Natural killer cell treated with Interleukin-12 subunit alpha and Interleukin-12 subunit beta and Interleukin-15 and Interleukin-18, amount 100 ng/mL, for 72 hours (primary cell): Measurements from ENCODE around the gene GPX5. TPM values are rescaled to one million over a fixed set of nuclear protein-coding genes. Genes with fewer than 3 reads are reported as not detected.
"Not testable (repeated sequence)": the region's sequence is repeated elsewhere in the genome, so short reads cannot be mapped to it uniquely, and the experiment has no call there.

ENCODE experiments used
- ATAC-seq, 2 donors: fragments of 150-1000 bp; cut with Tn5 transposase in 1 of 2; sonication (Bioruptor Pico), chemical (Tn5 transposase) in 1 of 2; 2 replicates each; pipeline ENCODE4 v1.10.0; 2021
- DNase-seq: peaks from one replicate; pipeline ENCODE4 v3.0.0; 2022; ENCODE audit warnings: low spot score
- H3K27ac Mint-ChIP-seq, 2 donors: 1 replicate in 1 of 2; 2 replicates in 1 of 2; pipeline ENCODE4 v1.8.0; 2022; ENCODE audit warnings: mixed read lengths in 2 of 2, mild to moderate bottlenecking in 1 of 2, moderate library complexity in 1 of 2
- H3K27me3 Mint-ChIP-seq, 2 donors: 1 replicate in 1 of 2; 2 replicates in 1 of 2; pipeline ENCODE4 v1.8.0; 2022; ENCODE audit warnings: mixed read lengths in 2 of 2
- H3K36me3 Mint-ChIP-seq: one replicate; pipeline ENCODE4 v1.8.0; 2022; ENCODE audit warnings: mixed read lengths
- H3K4me1 Mint-ChIP-seq, 2 donors: 1 replicate in 1 of 2; 2 replicates in 1 of 2; pipeline ENCODE4 v1.8.0; 2022; ENCODE audit warnings: low read depth in 2 of 2, mixed read lengths in 2 of 2, mild to moderate bottlenecking in 1 of 2
- H3K4me3 Mint-ChIP-seq: one replicate; pipeline ENCODE4 v1.8.0; 2022; ENCODE audit warnings: mixed read lengths
- H3K9me3 Mint-ChIP-seq: 2 replicates; pipeline ENCODE4 v1.8.0; 2022; ENCODE audit warnings: mixed read lengths
- total RNA-seq, 2 donors: library from RNA; stranded (reverse); gene quantifications; one replicate each; pipeline ENCODE4 v1.2.3, GENCODE V29; 2022

Gene GPX5
- total RNA-seq, 2 donors from 2014 or later, result not detected

- Mint-ChIP-seq H3K4me3 (no peak overlapping the region), H3K9me3 (no peaks in the 10 kb centered on the region), H3K27ac (no peak overlapping the region), H3K36me3 (no peaks in the 10 kb centered on the region), H3K4me1 (no peaks in the 10 kb centered on the region), H3K27me3 (peaks cover 15 to 44% of the 10 kb centered on the region in 2 donors)
- ATAC-seq (no peak), DNase-seq (no peak)
These were observed 27.8 kb upstream of the GPX5 start for GRCh38 chr6:28497893-28498292.

GRCh38 chr6:28501259-28501658 lies 24.4 kb upstream of the GPX5 start:
- no peaks in the 10 kb centered on the region for H3K4me1 Mint-ChIP-seq
- H3K27ac Mint-ChIP-seq, result no peak overlapping the region
- ATAC-seq (no peak), DNase-seq (no peak)
- no peak overlapping the region for H3K4me3 Mint-ChIP-seq
- peaks cover 18% of the 10 kb centered on the region in 2 donors for H3K27me3 Mint-ChIP-seq
- no peaks in the 10 kb centered on the region for H3K9me3 Mint-ChIP-seq
- H3K36me3 Mint-ChIP-seq, result no peaks in the 10 kb centered on the region

GRCh38 chr6:28502136-28502535 lies 23.5 kb upstream of the GPX5 start:
- H3K4me1 Mint-ChIP-seq, ATAC-seq, DNase-seq, H3K4me3 Mint-ChIP-seq, H3K9me3 Mint-ChIP-seq, H3K36me3 Mint-ChIP-seq, H3K27ac Mint-ChIP-seq: not testable (repeated sequence)
- H3K27me3 Mint-ChIP-seq, result peaks cover 14 to 17% of the 10 kb centered on the region in 2 donors

GRCh38 chr6:28502709-28503305 lies 22.9 kb upstream of the GPX5 start:
- H3K4me1 Mint-ChIP-seq, DNase-seq, H3K36me3 Mint-ChIP-seq, H3K4me3 Mint-ChIP-seq, H3K27ac Mint-ChIP-seq, ATAC-seq, H3K9me3 Mint-ChIP-seq: not testable (repeated sequence)
- H3K27me3 Mint-ChIP-seq, result peaks cover 11 to 21% of the 10 kb centered on the region in 2 donors

- no peak overlapping the region for H3K27ac Mint-ChIP-seq
- no peaks in the 10 kb centered on the region for H3K9me3 Mint-ChIP-seq
- ATAC-seq (no peak), DNase-seq (no peak)
- H3K36me3 Mint-ChIP-seq, result no peaks in the 10 kb centered on the region
- peaks cover 14 to 22% of the 10 kb centered on the region in 2 donors for H3K27me3 Mint-ChIP-seq
- no peaks in the 10 kb centered on the region for H3K4me1 Mint-ChIP-seq
- no peak overlapping the region for H3K4me3 Mint-ChIP-seq
These were observed 19.9 kb upstream of the GPX5 start for GRCh38 chr6:28505733-28506132.

GRCh38 chr6:28506807-28507475 lies 18.7 kb upstream of the GPX5 start:
- DNase-seq (no peak), ATAC-seq (no peak)
- Mint-ChIP-seq H3K9me3 (no peaks in the 10 kb centered on the region), H3K27me3 (peaks cover 14 to 25% of the 10 kb centered on the region in 2 donors), H3K4me1 (no peaks in the 10 kb centered on the region), H3K27ac (no peak overlapping the region), H3K4me3 (no peak overlapping the region), H3K36me3 (no peaks in the 10 kb centered on the region)

- Mint-ChIP-seq H3K4me1 (no peaks in the 10 kb centered on the region), H3K27me3 (peaks cover 23 to 30% of the 10 kb centered on the region in 2 donors), H3K9me3 (no peaks in the 10 kb centered on the region), H3K36me3 (no peaks in the 10 kb centered on the region), H3K4me3 (no peak overlapping the region), H3K27ac (no peak overlapping the region)
- no peak for ATAC-seq
- no peak for DNase-seq
These were observed 13.9 kb upstream of the GPX5 start for GRCh38 chr6:28511628-28512300.

GRCh38 chr6:28512387-28512786 lies 13.3 kb upstream of the GPX5 start:
- H3K9me3 Mint-ChIP-seq, H3K27ac Mint-ChIP-seq, H3K4me1 Mint-ChIP-seq, H3K36me3 Mint-ChIP-seq, DNase-seq, H3K4me3 Mint-ChIP-seq, ATAC-seq: not testable (repeated sequence)
- H3K27me3 Mint-ChIP-seq, result peaks cover 23 to 27% of the 10 kb centered on the region in 2 donors

GRCh38 chr6:28515676-28516075 lies 10.0 kb upstream of the GPX5 start, which contains the start of gene GPX6:
Gene GPX6 (minus strand): TSS chr6:28515793. CDS start chr6:28515743, 50 bp downstream.
- ATAC-seq, result no peak
- peaks cover 33 to 40% of the 10 kb centered on the region in 2 donors for H3K27me3 Mint-ChIP-seq
- H3K4me1 Mint-ChIP-seq, result no peaks in the 10 kb centered on the region
- no peaks in the 10 kb centered on the region for H3K36me3 Mint-ChIP-seq
- no peak within 1 kb of the TSS for H3K4me3 Mint-ChIP-seq
- no peak for DNase-seq
- H3K9me3 Mint-ChIP-seq, result no peaks in the 10 kb centered on the region
- H3K27ac Mint-ChIP-seq, result no peak within 1 kb of the TSS

GRCh38 chr6:28517964-28518363 lies 7.7 kb upstream of the GPX5 start:
- Mint-ChIP-seq H3K9me3 (no peaks in the 10 kb centered on the region), H3K27me3 (peaks cover 39 to 57% of the 10 kb centered on the region in 2 donors), H3K4me3 (no peak overlapping the region), H3K36me3 (no peaks in the 10 kb centered on the region), H3K27ac (no peak overlapping the region), H3K4me1 (no peaks in the 10 kb centered on the region)
- DNase-seq (no peak), ATAC-seq (no peak)

- Mint-ChIP-seq H3K27me3 (peaks cover 41 to 81% of the 10 kb centered on the region in 2 donors), H3K36me3 (no peaks in the 10 kb centered on the region), H3K27ac (no peak overlapping the region), H3K4me3 (no peak overlapping the region), H3K4me1 (peaks cover 0 to 5% of the 10 kb centered on the region in 2 donors), H3K9me3 (no peaks in the 10 kb centered on the region)
- ATAC-seq, result no peak
- no peak for DNase-seq
These were observed 3.0 kb upstream of the GPX5 start for GRCh38 chr6:28522594-28523240.

- no peak overlapping the region for H3K4me3 Mint-ChIP-seq
- no peaks in the 10 kb centered on the region for H3K9me3 Mint-ChIP-seq
- H3K27ac Mint-ChIP-seq, result no peak overlapping the region
- no peaks in the 10 kb centered on the region for H3K36me3 Mint-ChIP-seq
- peaks cover 0 to 5% of the 10 kb centered on the region in 2 donors for H3K4me1 Mint-ChIP-seq
- peaks cover 45 to 82% of the 10 kb centered on the region in 2 donors for H3K27me3 Mint-ChIP-seq
- DNase-seq (no peak), ATAC-seq (no peak)
These were observed 2.4 kb upstream of the GPX5 start for GRCh38 chr6:28523241-28523622.

- no peaks in the 10 kb centered on the region for H3K36me3 Mint-ChIP-seq
- peaks cover 39 to 59% of the 10 kb centered on the region in 2 donors for H3K27me3 Mint-ChIP-seq
- H3K27ac Mint-ChIP-seq, result no peak overlapping the region
- ATAC-seq (no peak), DNase-seq (no peak)
- no peaks in the 10 kb centered on the region for H3K9me3 Mint-ChIP-seq
- H3K4me3 Mint-ChIP-seq, result no peak overlapping the region
- peaks cover 0 to 5% of the 10 kb centered on the region in 2 donors for H3K4me1 Mint-ChIP-seq
These were observed 5.1 kb downstream of the GPX5 start for GRCh38 chr6:28530777-28531176.
